Subcutaneous adipose tissue (tissue), 4 donors: ENCODE measurements around the gene DOCK4. TPM values are rescaled to one million over a fixed set of nuclear protein-coding genes. Genes with fewer than 3 reads are reported as not detected.

ENCODE experiments used
- total RNA-seq, 4 donors: library from RNA; depleted of rRNA; stranded (reverse); fragments of >200 nt; gene quantifications; one replicate each; pipeline ENCODE4 v1.1.0, GENCODE V29; 2016
- TF ChIP-seq, protein P1 (sequence below): fragments of 450-650 bp; IDR thresholded peaks from one replicate; pipeline ENCODE4 v1.5.1; 2016; ENCODE audit warnings: low read depth, mild to moderate bottlenecking, control low read depth, antibody characterized with exemption, moderate library complexity

The DOCK4 gene
- total RNA-seq, 4 donors from 2014 or later = 44.3 to 59.3 (median 52.5) TPM

DNA sequence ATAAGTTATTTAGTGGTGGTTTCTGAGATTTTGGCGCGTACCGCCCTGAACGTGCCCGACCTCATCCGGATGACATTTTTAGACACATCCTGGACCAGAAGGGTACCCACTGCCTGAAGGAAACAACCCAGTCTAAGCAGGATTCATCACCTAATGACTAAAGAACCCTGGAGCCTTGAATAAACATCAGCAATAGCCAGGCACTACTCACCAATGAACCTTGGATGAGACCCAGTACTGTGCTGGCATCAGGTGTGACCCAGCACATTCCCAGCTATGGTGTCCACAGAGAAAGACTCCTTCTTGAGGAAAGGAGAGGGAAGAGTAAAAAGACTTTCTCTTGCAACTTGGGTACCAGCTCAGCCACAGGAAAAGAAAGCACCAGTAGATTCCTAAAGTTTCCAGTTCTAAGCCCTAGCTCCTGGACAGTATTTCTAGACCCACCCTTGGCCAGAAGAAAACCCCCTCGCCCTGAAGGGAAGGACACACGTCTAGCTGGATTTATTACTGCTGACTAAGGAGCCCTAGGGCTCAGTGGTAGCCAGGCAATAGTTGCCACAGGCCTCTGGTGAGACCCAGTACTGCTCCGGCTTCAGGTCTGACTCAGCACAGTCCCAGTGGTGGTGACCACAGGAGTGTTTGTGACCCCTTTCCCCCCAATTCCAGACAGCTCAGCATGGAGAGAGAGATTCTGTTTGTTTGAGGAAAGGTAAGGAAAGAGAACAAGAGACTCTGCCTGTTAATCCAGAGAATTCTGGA is 32.8 kb upstream of the DOCK4 start:
- TF ChIP-seq, protein P1, sequence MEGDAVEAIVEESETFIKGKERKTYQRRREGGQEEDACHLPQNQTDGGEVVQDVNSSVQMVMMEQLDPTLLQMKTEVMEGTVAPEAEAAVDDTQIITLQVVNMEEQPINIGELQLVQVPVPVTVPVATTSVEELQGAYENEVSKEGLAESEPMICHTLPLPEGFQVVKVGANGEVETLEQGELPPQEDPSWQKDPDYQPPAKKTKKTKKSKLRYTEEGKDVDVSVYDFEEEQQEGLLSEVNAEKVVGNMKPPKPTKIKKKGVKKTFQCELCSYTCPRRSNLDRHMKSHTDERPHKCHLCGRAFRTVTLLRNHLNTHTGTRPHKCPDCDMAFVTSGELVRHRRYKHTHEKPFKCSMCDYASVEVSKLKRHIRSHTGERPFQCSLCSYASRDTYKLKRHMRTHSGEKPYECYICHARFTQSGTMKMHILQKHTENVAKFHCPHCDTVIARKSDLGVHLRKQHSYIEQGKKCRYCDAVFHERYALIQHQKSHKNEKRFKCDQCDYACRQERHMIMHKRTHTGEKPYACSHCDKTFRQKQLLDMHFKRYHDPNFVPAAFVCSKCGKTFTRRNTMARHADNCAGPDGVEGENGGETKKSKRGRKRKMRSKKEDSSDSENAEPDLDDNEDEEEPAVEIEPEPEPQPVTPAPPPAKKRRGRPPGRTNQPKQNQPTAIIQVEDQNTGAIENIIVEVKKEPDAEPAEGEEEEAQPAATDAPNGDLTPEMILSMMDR = no peak

DNA sequence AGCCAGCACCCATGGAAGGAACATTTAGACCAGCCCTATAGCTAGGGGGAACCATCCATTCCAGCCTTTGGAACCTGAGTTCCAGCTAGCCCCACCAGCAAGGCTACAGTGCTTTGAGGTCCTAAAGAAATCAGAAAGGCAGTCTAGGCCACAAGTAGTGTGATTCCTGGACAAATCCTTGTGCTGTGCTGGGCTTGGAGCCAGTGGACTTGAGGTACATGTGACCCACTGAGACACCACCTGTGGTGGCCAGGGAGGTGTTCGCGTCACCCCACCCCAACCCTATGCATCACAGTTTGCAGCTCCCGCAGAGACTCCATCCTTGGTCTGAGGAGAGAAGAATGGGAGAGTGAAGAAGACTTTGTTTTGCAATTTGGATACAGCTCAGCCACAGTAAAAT is 32.1 kb upstream of the DOCK4 start:
- TF ChIP-seq, protein P1 = no peak

GRCh38 chr7:112236597-112236996 is 30.4 kb upstream of the DOCK4 start:
- TF ChIP-seq, protein P1 = no peak

GRCh38 chr7:112234147-112234546 is 27.9 kb upstream of the DOCK4 start:
- TF ChIP-seq, protein P1 = no peak

DNA sequence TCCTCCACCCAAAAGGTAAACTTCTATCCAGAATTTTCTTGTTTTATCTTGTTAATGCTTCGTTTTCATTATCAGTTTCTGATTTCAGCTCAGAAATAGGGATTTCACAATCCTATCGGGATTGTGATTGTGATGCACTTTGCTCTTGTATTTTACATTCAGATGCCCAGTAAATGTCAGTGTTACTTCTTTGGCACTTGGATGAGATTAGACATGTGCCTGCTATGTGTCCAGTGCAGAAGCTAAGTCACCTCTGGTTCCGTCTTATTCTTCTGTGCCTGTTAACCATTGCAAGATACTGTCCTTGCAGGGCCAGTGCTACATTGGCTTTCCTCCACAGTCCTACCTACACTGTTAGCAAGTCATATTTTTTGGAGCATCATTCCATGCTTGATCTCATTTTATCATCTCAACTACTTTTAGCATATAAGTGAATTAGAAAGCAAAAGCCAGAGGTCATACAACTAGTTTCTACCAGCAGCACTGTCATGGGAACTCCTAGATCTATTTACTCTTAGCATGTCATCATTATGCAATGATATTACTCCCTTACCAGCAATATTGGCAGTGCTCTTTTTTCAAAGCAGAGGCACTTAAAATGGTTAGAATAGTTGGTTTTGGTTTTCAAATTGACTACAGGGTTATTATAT is 27.0 kb upstream of the DOCK4 start:
- TF ChIP-seq, protein P1 = no peak

DNA sequence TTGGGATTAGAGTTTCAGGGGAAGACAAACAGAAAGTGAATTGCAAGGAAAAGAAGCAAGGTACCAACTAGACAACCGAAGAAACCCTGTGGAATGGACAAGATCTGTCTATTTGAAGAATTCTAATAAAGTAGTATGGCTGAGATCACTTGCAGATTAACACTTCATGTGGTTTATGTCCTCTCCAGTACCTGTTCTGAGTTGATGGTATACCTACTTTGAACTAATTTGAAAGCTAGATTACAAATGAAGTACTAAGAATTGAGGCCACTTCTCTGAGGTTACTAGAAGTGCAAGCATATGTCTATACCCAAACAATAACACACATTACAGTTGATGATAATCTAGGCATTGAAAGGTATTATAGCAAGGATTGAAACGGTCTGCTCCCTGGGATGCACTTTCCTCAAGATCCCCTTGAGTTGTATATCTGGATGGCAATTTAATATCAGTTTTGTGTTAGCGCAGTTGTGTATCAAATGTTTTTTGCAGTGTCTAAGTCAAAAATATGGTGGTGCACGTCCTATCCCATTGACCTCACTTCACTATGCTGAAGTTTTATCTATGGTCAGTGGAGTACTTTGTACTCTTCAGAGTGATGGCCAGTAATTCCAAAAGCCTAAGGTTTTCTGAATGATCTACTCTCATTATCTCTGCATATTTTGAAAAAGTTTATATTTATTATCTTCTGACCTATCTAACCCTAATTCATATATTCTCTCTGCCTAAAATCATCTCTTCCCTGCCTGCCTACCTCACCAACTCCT is 26.2 kb upstream of the DOCK4 start:
- TF ChIP-seq, protein P1 = no peak

GRCh38 chr7:112228632-112229031 is 22.4 kb upstream of the DOCK4 start:
- TF ChIP-seq, protein P1 = no peak
